Measurements from ENCODE around the gene KCNJ12. TPM values are rescaled to one million over a fixed set of nuclear protein-coding genes. Genes with fewer than 3 reads are reported as not detected.

The KCNJ12 gene
- total and polyA plus RNA-seq, 2 experiments from 2014 or later, result 0.61 to 2.4 TPM

DNA sequence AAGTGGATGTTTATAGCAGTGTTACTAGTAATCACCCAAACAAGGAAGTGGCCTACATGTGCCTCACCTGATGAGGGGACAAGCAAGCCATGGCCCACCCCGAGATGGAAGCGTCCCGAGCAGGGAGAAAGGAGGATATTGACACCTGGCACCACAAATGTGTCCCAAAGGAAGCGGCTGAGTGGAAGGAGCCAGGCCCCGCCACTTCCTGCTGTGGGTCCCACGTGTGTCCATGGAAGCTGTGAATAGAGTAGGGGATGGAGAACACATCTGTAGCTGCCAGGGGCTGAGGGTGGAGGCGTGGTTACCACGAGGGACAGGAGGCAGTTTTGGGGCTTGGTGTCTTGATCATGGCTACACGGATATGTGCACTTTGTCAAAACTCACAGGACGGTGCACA is 49.2 kb downstream of the KCNJ12 start:
- H3K9me3 Mint-ChIP-seq, result no peaks in the 10 kb centered on the region; the same call in 2 of the 3 replicates
- peaks cover 3% of the 10 kb centered on the region for H3K27me3 Mint-ChIP-seq (ENCODE audit: insufficient read depth, low read depth, poor library complexity)
- no peaks in the 10 kb centered on the region for H3K36me3 ChIP-seq (ENCODE audit: insufficient read depth)
- H3K9me2 ChIP-seq (ENCODE audit: insufficient read depth), result no peaks in the 10 kb centered on the region
- H4K20me1 ChIP-seq (replicated peaks; ENCODE audit: insufficient read depth), result no peaks in the 10 kb centered on the region
- no peaks in the 10 kb centered on the region for H3K36me3 Mint-ChIP-seq (ENCODE audit: low read depth)
- H3K27me3 ChIP-seq (ENCODE audit: insufficient read depth), result no peaks in the 10 kb centered on the region
- H3K4me3 ChIP-seq, result no peak overlapping the region
- ATAC-seq (no peak), DNase-seq (ENCODE audit: low spot score) (no peak)
- H3K4me1 Mint-ChIP-seq, result no peaks in the 10 kb centered on the region
- no peaks in the 10 kb centered on the region for H3F3A ChIP-seq (replicated peaks; ENCODE audit: low read depth)
- TF ChIP-seq POLR2AphosphoS5 (IDR thresholded peaks at IDR 0.05; ENCODE audit: low read depth) (no peak), CREB1 (CRISPR knock-in tag; IDR thresholded peaks at IDR 0.05; ENCODE audit: low read depth) (no peak), EZH2phosphoT487 (IDR thresholded peaks at IDR 0.05; ENCODE audit: unreplicated experiment) (no peak), EZH2 (IDR thresholded peaks at IDR 0.05; ENCODE audit: low read depth, unreplicated experiment) (no peak), JUNB (IDR thresholded peaks at IDR 0.05; ENCODE audit: unreplicated experiment) (no peak), NANOG (IDR thresholded peaks at IDR 0.05; ENCODE audit: borderline replicate concordance) (no peak), REST (IDR thresholded peaks at IDR 0.05; ENCODE audit: unreplicated experiment) (no peak), ZNF331 (CRISPR knock-in tag; IDR thresholded peaks at IDR 0.05; ENCODE audit: low read depth) (no peak), STAT1 (IDR thresholded peaks at IDR 0.05; ENCODE audit: unreplicated experiment) (no peak)
- TF ChIP-seq, protein P1, sequence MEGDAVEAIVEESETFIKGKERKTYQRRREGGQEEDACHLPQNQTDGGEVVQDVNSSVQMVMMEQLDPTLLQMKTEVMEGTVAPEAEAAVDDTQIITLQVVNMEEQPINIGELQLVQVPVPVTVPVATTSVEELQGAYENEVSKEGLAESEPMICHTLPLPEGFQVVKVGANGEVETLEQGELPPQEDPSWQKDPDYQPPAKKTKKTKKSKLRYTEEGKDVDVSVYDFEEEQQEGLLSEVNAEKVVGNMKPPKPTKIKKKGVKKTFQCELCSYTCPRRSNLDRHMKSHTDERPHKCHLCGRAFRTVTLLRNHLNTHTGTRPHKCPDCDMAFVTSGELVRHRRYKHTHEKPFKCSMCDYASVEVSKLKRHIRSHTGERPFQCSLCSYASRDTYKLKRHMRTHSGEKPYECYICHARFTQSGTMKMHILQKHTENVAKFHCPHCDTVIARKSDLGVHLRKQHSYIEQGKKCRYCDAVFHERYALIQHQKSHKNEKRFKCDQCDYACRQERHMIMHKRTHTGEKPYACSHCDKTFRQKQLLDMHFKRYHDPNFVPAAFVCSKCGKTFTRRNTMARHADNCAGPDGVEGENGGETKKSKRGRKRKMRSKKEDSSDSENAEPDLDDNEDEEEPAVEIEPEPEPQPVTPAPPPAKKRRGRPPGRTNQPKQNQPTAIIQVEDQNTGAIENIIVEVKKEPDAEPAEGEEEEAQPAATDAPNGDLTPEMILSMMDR (conservative IDR thresholded peaks at IDR 0.05; ENCODE audit: low read depth in 2 of 2), result no peak
- H3K4me3 Mint-ChIP-seq, result no peak overlapping the region
- H3K27ac Mint-ChIP-seq, result no peak overlapping the region
- no peaks in the 10 kb centered on the region for H3K4me1 ChIP-seq (ENCODE audit: insufficient read depth)
- no peak overlapping the region for H3K4me2 ChIP-seq
- H3K27ac ChIP-seq (ENCODE audit: low read depth), result no peak overlapping the region
- no peaks in the 10 kb centered on the region for H3K79me2 ChIP-seq (replicated peaks; ENCODE audit: insufficient read depth)
- H2AFZ ChIP-seq, result no peak overlapping the region

DNA sequence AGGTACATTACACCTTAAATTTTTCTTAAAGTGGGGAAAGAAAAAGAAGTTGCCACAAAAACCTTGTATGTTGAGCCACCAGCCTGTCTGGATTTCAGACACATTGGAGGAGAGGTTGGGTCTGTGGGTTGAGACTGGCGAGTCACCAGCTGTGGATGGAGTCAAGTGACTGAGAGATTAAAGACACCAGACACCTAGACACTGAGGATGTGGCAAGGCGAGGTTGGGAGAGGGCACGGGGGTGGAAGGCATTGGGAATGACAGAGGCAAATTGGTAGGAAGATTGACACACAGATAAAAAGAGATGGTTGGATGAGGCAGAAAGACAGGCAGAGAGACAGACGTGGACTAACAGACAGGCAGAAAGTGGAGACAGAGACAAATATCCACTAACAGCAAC is 49.6 kb downstream of the KCNJ12 start:
- Mint-ChIP-seq H3K36me3 (ENCODE audit: low read depth) (no peaks in the 10 kb centered on the region), H3K27me3 (ENCODE audit: insufficient read depth, low read depth, poor library complexity) (peaks cover 3% of the 10 kb centered on the region), H3K27ac (no peak overlapping the region), H3K4me3 (no peak overlapping the region), H3K9me3 (no peaks in the 10 kb centered on the region; the same call in 2 of the 3 replicates), H3K4me1 (no peaks in the 10 kb centered on the region)
- Histone ChIP-seq H3K4me1 (ENCODE audit: insufficient read depth) (no peaks in the 10 kb centered on the region), H3K27ac (ENCODE audit: low read depth) (no peak overlapping the region), H3K79me2 (replicated peaks; ENCODE audit: insufficient read depth) (no peaks in the 10 kb centered on the region), H4K20me1 (replicated peaks; ENCODE audit: insufficient read depth) (no peaks in the 10 kb centered on the region), H2AFZ (no peak overlapping the region), H3K36me3 (ENCODE audit: insufficient read depth) (no peaks in the 10 kb centered on the region), H3K4me3 (no peak overlapping the region), H3K27me3 (ENCODE audit: insufficient read depth) (no peaks in the 10 kb centered on the region), H3K9me2 (ENCODE audit: insufficient read depth) (no peaks in the 10 kb centered on the region), H3K4me2 (no peak overlapping the region), H3F3A (replicated peaks; ENCODE audit: low read depth) (no peaks in the 10 kb centered on the region)
- DNase-seq (ENCODE audit: low spot score), result no peak
- no peak for ATAC-seq
- TF ChIP-seq EZH2phosphoT487 (IDR thresholded peaks at IDR 0.05; ENCODE audit: unreplicated experiment) (no peak), POLR2AphosphoS5 (IDR thresholded peaks at IDR 0.05; ENCODE audit: low read depth) (no peak), JUNB (IDR thresholded peaks at IDR 0.05; ENCODE audit: unreplicated experiment) (no peak), NANOG (IDR thresholded peaks at IDR 0.05; ENCODE audit: borderline replicate concordance) (no peak), STAT1 (IDR thresholded peaks at IDR 0.05; ENCODE audit: unreplicated experiment) (no peak), CREB1 (CRISPR knock-in tag; IDR thresholded peaks at IDR 0.05; ENCODE audit: low read depth) (no peak), ZNF114 (CRISPR knock-in tag; IDR thresholded peaks at IDR 0.05) (no peak)
- TF ChIP-seq, protein P2, sequence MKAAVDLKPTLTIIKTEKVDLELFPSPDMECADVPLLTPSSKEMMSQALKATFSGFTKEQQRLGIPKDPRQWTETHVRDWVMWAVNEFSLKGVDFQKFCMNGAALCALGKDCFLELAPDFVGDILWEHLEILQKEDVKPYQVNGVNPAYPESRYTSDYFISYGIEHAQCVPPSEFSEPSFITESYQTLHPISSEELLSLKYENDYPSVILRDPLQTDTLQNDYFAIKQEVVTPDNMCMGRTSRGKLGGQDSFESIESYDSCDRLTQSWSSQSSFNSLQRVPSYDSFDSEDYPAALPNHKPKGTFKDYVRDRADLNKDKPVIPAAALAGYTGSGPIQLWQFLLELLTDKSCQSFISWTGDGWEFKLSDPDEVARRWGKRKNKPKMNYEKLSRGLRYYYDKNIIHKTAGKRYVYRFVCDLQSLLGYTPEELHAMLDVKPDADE (IDR thresholded peaks at IDR 0.05), result no peak

All from GM23338 (cell line).